GM23338 (cell line): ENCODE results near the gene RUVBL1. TPM values are rescaled to one million over a fixed set of nuclear protein-coding genes. Genes with fewer than 3 reads are reported as not detected.

Experiments
- ATAC-seq: fragments of 200-7000 bp; cut with Tn5 transposase; 3 replicates; pipeline ENCODE4 v1.9.1; 2020
- DNase-seq: peaks from one replicate; pipeline ENCODE4 v3.0.0-alpha.2; 2015; ENCODE audit warnings: low spot score
- H2AFZ ChIP-seq: fragments of 200-600 bp; sonication (generic); 2 replicates; pipeline ENCODE4 v1.8.0; 2016; ENCODE audit warnings: antibody characterized with exemption, mild to moderate bottlenecking, moderate library complexity
- H3F3A ChIP-seq: fragments of 200-600 bp; sonication (generic); replicated peaks from 2 replicates; pipeline ENCODE4 v1.8.0; 2017; ENCODE audit warnings: antibody characterized with exemption, mixed run types, low read depth
- H3K27ac ChIP-seq: fragments of 200-600 bp; sonication (generic); 2 replicates; pipeline ENCODE4 v1.6.1; 2016; ENCODE audit warnings: low read depth
- H3K27me3 ChIP-seq: fragments of 200-600 bp; sonication (generic); 2 replicates; pipeline ENCODE4 v1.8.0; 2016; ENCODE audit warnings: mild to moderate bottlenecking, mixed run types, moderate library complexity; ENCODE audit not compliant: insufficient read depth
- H3K36me3 ChIP-seq: fragments of 200-600 bp; sonication (generic); 2 replicates; pipeline ENCODE4 v1.8.0; 2016; ENCODE audit warnings: mild to moderate bottlenecking; ENCODE audit not compliant: insufficient read depth
- H3K4me1 ChIP-seq: fragments of 200-600 bp; sonication (generic); 2 replicates; pipeline ENCODE4 v1.8.0; 2016; ENCODE audit warnings: mild to moderate bottlenecking, moderate library complexity; ENCODE audit not compliant: insufficient read depth
- H3K4me2 ChIP-seq: fragments of 200-600 bp; sonication (generic); 2 replicates; pipeline ENCODE4 v1.7.1; 2017; ENCODE audit warnings: mixed run types
- H3K4me3 ChIP-seq: fragments of 200-600 bp; sonication (generic); 2 replicates; pipeline ENCODE4 v1.6.1; 2016; ENCODE audit warnings: mixed run types
- H3K79me2 ChIP-seq: fragments of 200-600 bp; sonication (generic); replicated peaks from 2 replicates; pipeline ENCODE4 v1.8.0; 2017; ENCODE audit warnings: mild to moderate bottlenecking; ENCODE audit not compliant: insufficient read depth
- H3K9me2 ChIP-seq: fragments of 200-600 bp; sonication (generic); 2 replicates; pipeline ENCODE4 v1.8.0; 2017; ENCODE audit not compliant: insufficient read depth
- H4K20me1 ChIP-seq: fragments of 200-600 bp; sonication (generic); replicated peaks from 2 replicates; pipeline ENCODE4 v1.8.0; 2017; ENCODE audit warnings: mild to moderate bottlenecking; ENCODE audit not compliant: insufficient read depth
- H3K27ac Mint-ChIP-seq: 2 replicates; pipeline ENCODE4 v1.8.0; 2020; ENCODE audit warnings: inconsistent platforms, mild to moderate bottlenecking, moderate library complexity, mixed read lengths
- H3K27me3 Mint-ChIP-seq: 3 replicates; pipeline ENCODE4 v1.8.0; 2022; ENCODE audit warnings: low read depth, mild to moderate bottlenecking, moderate library complexity, mixed read lengths, inconsistent platforms; ENCODE audit not compliant: insufficient read depth, poor library complexity
- H3K36me3 Mint-ChIP-seq: 3 replicates; pipeline ENCODE4 v1.8.0; 2021; ENCODE audit warnings: low read depth, mild to moderate bottlenecking, inconsistent platforms, moderate library complexity, mixed read lengths
- H3K4me1 Mint-ChIP-seq: 3 replicates; pipeline ENCODE4 v1.8.0; 2020; ENCODE audit warnings: mild to moderate bottlenecking, inconsistent platforms, mixed read lengths
- H3K4me3 Mint-ChIP-seq: 3 replicates; pipeline ENCODE4 v1.8.0; 2021; ENCODE audit warnings: moderate library complexity, mild to moderate bottlenecking, inconsistent platforms, mixed read lengths
- H3K9me3 Mint-ChIP-seq: 3 replicates; pipeline ENCODE4 v1.8.0; 2020; ENCODE audit warnings: moderate library complexity, mild to moderate bottlenecking, inconsistent platforms, mixed read lengths
- CREB1 ChIP-seq: fragments of 250-450 bp; sonication (Bioruptor Pico); IDR thresholded peaks from 2 replicates; pipeline ENCODE4 v1.5.0; 2020; ENCODE audit warnings: low read depth, mild to moderate bottlenecking, moderate library complexity
- EZH2 ChIP-seq: fragments of 200-600 bp; sonication (generic); IDR thresholded peaks from one replicate; pipeline ENCODE4 v1.8.0; 2017; ENCODE audit warnings: antibody characterized with exemption, mild to moderate bottlenecking, low read depth; ENCODE audit not compliant: unreplicated experiment
- EZH2phosphoT487 ChIP-seq: fragments of 200-600 bp; sonication (generic); IDR thresholded peaks from one replicate; pipeline ENCODE4 v1.8.1; 2018; ENCODE audit warnings: antibody characterized with exemption; ENCODE audit not compliant: unreplicated experiment
- JUNB ChIP-seq: IDR thresholded peaks from one replicate; pipeline ENCODE4 v1.6.1; 2016; ENCODE audit warnings: antibody characterized with exemption; ENCODE audit not compliant: unreplicated experiment
- NANOG ChIP-seq: IDR thresholded peaks from 2 replicates; pipeline ENCODE4 v1.6.1; 2016; ENCODE audit warnings: antibody characterized with exemption, borderline replicate concordance
- POLR2AphosphoS5 ChIP-seq: IDR thresholded peaks from 2 replicates; pipeline ENCODE4 v1.6.1; 2016; ENCODE audit warnings: antibody characterized with exemption, low read depth
- REST ChIP-seq: IDR thresholded peaks from one replicate; pipeline ENCODE4 v1.6.1; 2018; ENCODE audit warnings: antibody characterized with exemption; ENCODE audit not compliant: unreplicated experiment
- STAT1 ChIP-seq: IDR thresholded peaks from one replicate; pipeline ENCODE4 v1.6.1; 2016; ENCODE audit warnings: antibody characterized with exemption; ENCODE audit not compliant: unreplicated experiment
- ZNF114 ChIP-seq: fragments of 250-450 bp; sonication (Bioruptor Pico); IDR thresholded peaks from 2 replicates; pipeline ENCODE4 v1.5.0; 2020; ENCODE audit warnings: mild to moderate bottlenecking, moderate library complexity
- ZNF331 ChIP-seq: fragments of 250-450 bp; sonication (Bioruptor Pico); IDR thresholded peaks from 2 replicates; pipeline ENCODE4 v1.5.0; 2020; ENCODE audit warnings: low read depth, mild to moderate bottlenecking, moderate library complexity
- polyA plus RNA-seq: library from polyadenylated mRNA; unstranded; fragments of >200 nt; fragmentation: Nextera tagmentation; extraction: Ambion mirVana; gene quantifications from 2 replicates; pipeline ENCODE4 v1.2.1, GENCODE V29; 2016
- total RNA-seq: library from RNA; depleted of rRNA; stranded (reverse); fragments of >200 nt; shearing (Covaris generic); gene quantifications from 2 replicates; pipeline ENCODE4 v1.2.3, GENCODE V29; 2014
- TF ChIP-seq, protein P1 (sequence below): IDR thresholded peaks from 2 replicates; pipeline ENCODE4 v1.6.1; 2016; ENCODE audit warnings: antibody characterized with exemption

RUVBL1 gene
- total and polyA plus RNA-seq, 2 experiments from 2014 or later: 133 to 136 TPM

DNA sequence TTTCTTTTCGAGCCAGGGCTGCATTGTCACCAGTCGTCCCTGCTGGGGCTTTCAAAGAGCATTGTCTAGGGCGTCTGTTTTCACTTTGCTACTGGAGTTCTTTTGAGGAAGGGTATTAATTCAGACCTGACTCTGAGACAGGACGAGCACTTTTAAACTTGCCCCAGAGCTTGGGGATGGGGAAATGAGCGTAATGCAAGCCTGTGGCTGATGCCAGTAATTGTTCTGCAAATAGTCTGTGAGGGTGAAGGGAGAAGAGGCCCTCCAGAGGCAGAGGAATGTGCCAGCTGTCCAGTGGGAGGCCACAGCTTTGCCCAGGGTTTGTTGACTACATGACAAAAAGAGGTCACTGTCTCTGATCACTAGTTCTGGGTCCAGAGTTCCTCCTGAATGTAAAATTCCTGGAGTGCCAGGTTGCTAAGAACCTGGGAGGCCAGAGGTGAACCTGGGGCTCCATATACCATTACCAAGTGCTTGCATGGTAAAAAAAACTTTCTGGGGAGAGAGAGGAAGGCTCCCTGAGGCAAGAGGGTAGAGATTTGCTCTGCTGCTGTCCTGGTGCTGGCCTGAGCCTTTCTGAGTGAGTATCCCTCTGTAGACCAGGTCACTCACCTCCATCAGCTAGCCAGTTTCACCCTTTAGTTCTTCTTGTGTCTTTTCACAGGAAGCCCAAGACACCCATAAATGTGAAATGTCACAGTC is 44.5 kb upstream of the RUVBL1 start:
- no peak for DNase-seq
- ATAC-seq: peak; percentile 57
- Mint-ChIP-seq H3K9me3 (no peaks in the 10 kb centered on the region), H3K27me3 (peaks cover 9% of the 10 kb centered on the region), H3K4me3 (no peak overlapping the region), H3K4me1 (peaks cover 27% of the 10 kb centered on the region), H3K36me3 (no peaks in the 10 kb centered on the region), H3K27ac (peak overlapping the region; percentile 68)
- H3K9me2 ChIP-seq: no peaks in the 10 kb centered on the region
- no peak overlapping the region for H3K4me2 ChIP-seq
- peaks cover 3% of the 10 kb centered on the region; the same call in 1 of the 2 replicates for H3K4me1 ChIP-seq
- no peaks in the 10 kb centered on the region for H3K36me3 ChIP-seq
- H3K27me3 ChIP-seq: no peaks in the 10 kb centered on the region
- peak overlapping the region; percentile 10; the same call in 1 of the 2 replicates for H3K27ac ChIP-seq
- peaks cover 26% of the 10 kb centered on the region for H3K79me2 ChIP-seq
- TF ChIP-seq ZNF114 (CRISPR knock-in tag): no peak
- TF ChIP-seq POLR2AphosphoS5: no peak
- TF ChIP-seq ZNF331 (CRISPR knock-in tag): no peak
- TF ChIP-seq REST: no peak
- no peak for TF ChIP-seq JUNB
- TF ChIP-seq, protein P1, sequence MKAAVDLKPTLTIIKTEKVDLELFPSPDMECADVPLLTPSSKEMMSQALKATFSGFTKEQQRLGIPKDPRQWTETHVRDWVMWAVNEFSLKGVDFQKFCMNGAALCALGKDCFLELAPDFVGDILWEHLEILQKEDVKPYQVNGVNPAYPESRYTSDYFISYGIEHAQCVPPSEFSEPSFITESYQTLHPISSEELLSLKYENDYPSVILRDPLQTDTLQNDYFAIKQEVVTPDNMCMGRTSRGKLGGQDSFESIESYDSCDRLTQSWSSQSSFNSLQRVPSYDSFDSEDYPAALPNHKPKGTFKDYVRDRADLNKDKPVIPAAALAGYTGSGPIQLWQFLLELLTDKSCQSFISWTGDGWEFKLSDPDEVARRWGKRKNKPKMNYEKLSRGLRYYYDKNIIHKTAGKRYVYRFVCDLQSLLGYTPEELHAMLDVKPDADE: no peak
- no peak for TF ChIP-seq STAT1
- H2AFZ ChIP-seq: no peak overlapping the region
- no peaks in the 10 kb centered on the region; the same call in 1 of the 2 replicates for H4K20me1 ChIP-seq
- H3F3A ChIP-seq: no peaks in the 10 kb centered on the region
- no peak overlapping the region for H3K4me3 ChIP-seq

DNA sequence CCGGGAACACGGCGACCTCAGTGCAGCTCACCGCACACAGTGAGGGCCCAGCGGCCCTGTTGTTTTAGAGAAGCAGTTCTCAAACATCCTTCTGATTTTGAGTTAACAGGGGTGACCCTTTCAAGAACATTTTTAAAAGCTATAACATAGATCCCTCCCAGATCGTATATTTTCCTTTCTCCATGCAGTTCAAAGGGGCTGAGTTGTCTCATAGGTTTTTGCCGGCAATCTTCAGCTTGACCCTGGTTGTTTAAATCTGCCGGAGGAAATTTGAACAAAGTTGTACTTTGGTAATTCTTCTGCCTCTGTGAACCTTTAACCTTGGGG is 44.0 kb upstream of the RUVBL1 start:
- H3K27ac ChIP-seq: peak overlapping the region; percentile 10; the same call in 1 of the 2 replicates
- peak; percentile 14; the same call in 2 of the 3 replicates for ATAC-seq
- no peak overlapping the region for H3K4me3 Mint-ChIP-seq
- TF ChIP-seq EZH2phosphoT487 (no peak), NANOG (no peak), ZNF114 (CRISPR knock-in tag) (no peak), REST (no peak), POLR2AphosphoS5 (no peak), EZH2 (no peak), CREB1 (CRISPR knock-in tag) (no peak), STAT1 (no peak), ZNF331 (CRISPR knock-in tag) (no peak), JUNB (no peak)
- TF ChIP-seq, protein P1: no peak

More for the DNA sequence above, 44.0 kb upstream of the RUVBL1 start:
- Histone ChIP-seq H3F3A (no peaks in the 10 kb centered on the region), H2AFZ (no peak overlapping the region), H3K9me2 (no peaks in the 10 kb centered on the region), H3K4me1 (peaks cover 3% of the 10 kb centered on the region; the same call in 1 of the 2 replicates), H3K36me3 (no peaks in the 10 kb centered on the region), H3K27me3 (no peaks in the 10 kb centered on the region), H3K79me2 (peaks cover 23% of the 10 kb centered on the region), H3K4me3 (no peak overlapping the region), H4K20me1 (no peaks in the 10 kb centered on the region; the same call in 1 of the 2 replicates), H3K4me2 (no peak overlapping the region)
- H3K27me3 Mint-ChIP-seq: peaks cover 9% of the 10 kb centered on the region
- peaks cover 26% of the 10 kb centered on the region for H3K4me1 Mint-ChIP-seq
- H3K27ac Mint-ChIP-seq: peak overlapping the region; percentile 30; the same call in 1 of the 2 replicates
- H3K36me3 Mint-ChIP-seq: no peaks in the 10 kb centered on the region
- H3K9me3 Mint-ChIP-seq: no peaks in the 10 kb centered on the region
- no peak for DNase-seq
